CD4-positive, alpha-beta memory T cell (primary cell): ENCODE measurements around the gene PLA2G12B. TPM values are rescaled to one million over a fixed set of nuclear protein-coding genes. Genes with fewer than 3 reads are reported as not detected.

Experiments
- CTCF ChIA-PET: fragments of 350-600 bp; sonication (Branson Sonifier 250); formaldehyde crosslinking; loops from one replicate; lab custom pipeline; 2021; ENCODE audit warnings: inconsistent platforms; ENCODE audit not compliant: partially characterized antibody; lab: Charles Lee
- POLR2A ChIA-PET: fragments of 350-600 bp; sonication (Branson Sonifier 250); formaldehyde crosslinking; loops from one replicate; lab custom pipeline; 2021; ENCODE audit not compliant: partially characterized antibody; lab: Charles Lee
- DNase-seq, 5 donors: peaks; one replicate each; pipeline versions ENCODE4 v3.0.0 to v3.0.0-alpha.2; 2020 to 2022; ENCODE audit warnings: mixed read lengths in 1 of 5
- H3K27ac ChIP-seq: one replicate; pipeline ENCODE4 v1.7.0; 2013; ENCODE audit warnings: low read depth, low read length
- H3K27me3 ChIP-seq: 2 replicates; pipeline ENCODE4 v1.7.0; 2013; ENCODE audit warnings: mild to moderate bottlenecking, low read length, moderate library complexity; ENCODE audit not compliant: insufficient read depth
- H3K36me3 ChIP-seq: 2 replicates; pipeline ENCODE4 v1.7.0; 2013; ENCODE audit warnings: mild to moderate bottlenecking, low read length, moderate library complexity; ENCODE audit not compliant: insufficient read depth
- H3K4me1 ChIP-seq: 2 replicates; pipeline ENCODE4 v1.7.0; 2013; ENCODE audit warnings: mild to moderate bottlenecking, low read length, moderate library complexity; ENCODE audit not compliant: insufficient read depth
- H3K4me3 ChIP-seq, 2 donors: one replicate each; pipeline ENCODE4 v1.7.0; 2013; ENCODE audit warnings: low read length in 2 of 2, mild to moderate bottlenecking in 1 of 2
- H3K9me3 ChIP-seq, 2 donors: one replicate each; pipeline ENCODE4 v1.7.0; 2013; ENCODE audit warnings: low read length in 2 of 2, control low read depth in 1 of 2; ENCODE audit not compliant: control insufficient read depth in 1 of 2
- H3K27ac Mint-ChIP-seq, 7 donors: one replicate each; pipeline ENCODE4 v1.8.0; 2020 to 2021; ENCODE audit warnings: mixed read lengths in 7 of 7, mild to moderate bottlenecking in 6 of 7, inconsistent platforms in 3 of 7, moderate library complexity in 3 of 7
- H3K27me3 Mint-ChIP-seq, 2 donors: one replicate each; pipeline ENCODE4 v1.8.0; 2020 to 2021; ENCODE audit warnings: mixed read lengths in 2 of 2
- H3K36me3 Mint-ChIP-seq, 2 donors: one replicate each; pipeline ENCODE4 v1.8.0; 2020 to 2021; ENCODE audit warnings: mixed read lengths in 2 of 2, inconsistent platforms in 1 of 2, mild to moderate bottlenecking in 1 of 2
- H3K4me1 Mint-ChIP-seq, 4 donors: one replicate each; pipeline ENCODE4 v1.8.0; 2020 to 2021; ENCODE audit warnings: mixed read lengths in 4 of 4, mild to moderate bottlenecking in 1 of 4
- H3K4me3 Mint-ChIP-seq, 8 donors: one replicate each; pipeline ENCODE4 v1.8.0; 2020 to 2021; ENCODE audit warnings: mixed read lengths in 8 of 8, mild to moderate bottlenecking in 7 of 8, moderate library complexity in 6 of 8, inconsistent platforms in 3 of 8
- H3K9me3 Mint-ChIP-seq, 8 donors: one replicate each; pipeline ENCODE4 v1.8.0; 2020 to 2021; ENCODE audit warnings: mixed read lengths in 8 of 8, mild to moderate bottlenecking in 5 of 8, inconsistent platforms in 3 of 8, moderate library complexity in 1 of 8
- intact Hi-C: fragments of 100-400 bp; cut with micrococcal nuclease; formaldehyde crosslinking; loops from one replicate; pipeline ENCODE4 v1.15.1; 2023
- polyA plus RNA-seq, 2 donors: library from polyadenylated mRNA; unstranded; fragments of 300-500 nt; fragmentation: Illumina TruSeq; gene quantifications; one replicate each; pipeline ENCODE4 v1.2.3, GENCODE V29; 2021
- total RNA-seq, 2 experiments: library from RNA; stranded (reverse); gene quantifications; one replicate each; pipeline ENCODE4 v1.2.3, GENCODE V29; 2021

PLA2G12B gene
- total and polyA plus RNA-seq, 4 experiments from 2014 or later, result not detected

DNA sequence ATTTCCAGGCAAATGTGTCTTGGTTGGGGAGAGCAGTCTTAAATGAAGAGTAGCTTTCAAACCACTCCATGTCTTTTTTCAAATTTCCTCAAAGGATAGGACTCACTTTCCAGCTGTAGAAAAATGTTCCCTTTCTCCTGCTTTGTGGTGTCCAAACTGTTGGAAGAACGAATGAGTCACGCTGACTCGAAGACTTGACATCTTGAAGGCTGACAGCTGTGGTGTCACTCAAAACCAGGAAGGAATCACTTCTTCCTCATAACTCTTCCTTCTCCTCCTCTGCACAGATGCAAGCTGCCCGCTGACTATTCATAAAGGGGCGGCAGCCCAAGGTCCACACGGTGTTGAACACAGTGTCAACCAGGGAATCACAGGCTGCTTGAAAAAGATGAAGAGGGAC lies 19.2 kb downstream of the PLA2G12B start:
- CTCF ChIA-PET, result no interaction called here
- Mint-ChIP-seq H3K27ac (no peak overlapping the region), H3K9me3 (no peaks in the 10 kb centered on the region), H3K4me3 (no peak overlapping the region), H3K4me1 (no peaks in the 10 kb centered on the region), H3K27me3 (peaks cover 0 to 2% of the 10 kb centered on the region in 2 donors), H3K36me3 (no peaks in the 10 kb centered on the region)
- no peaks in the 10 kb centered on the region for H3K9me3 ChIP-seq
- H3K4me3 ChIP-seq, result no peak overlapping the region
- H3K27ac ChIP-seq, result no peak overlapping the region
- intact Hi-C loops, result no loop called here
- no peaks in the 10 kb centered on the region for H3K27me3 ChIP-seq
- no peaks in the 10 kb centered on the region for H3K4me1 ChIP-seq
- POLR2A ChIA-PET, result no interaction called here
- H3K36me3 ChIP-seq, result no peaks in the 10 kb centered on the region
- DNase-seq, result no peak

DNA sequence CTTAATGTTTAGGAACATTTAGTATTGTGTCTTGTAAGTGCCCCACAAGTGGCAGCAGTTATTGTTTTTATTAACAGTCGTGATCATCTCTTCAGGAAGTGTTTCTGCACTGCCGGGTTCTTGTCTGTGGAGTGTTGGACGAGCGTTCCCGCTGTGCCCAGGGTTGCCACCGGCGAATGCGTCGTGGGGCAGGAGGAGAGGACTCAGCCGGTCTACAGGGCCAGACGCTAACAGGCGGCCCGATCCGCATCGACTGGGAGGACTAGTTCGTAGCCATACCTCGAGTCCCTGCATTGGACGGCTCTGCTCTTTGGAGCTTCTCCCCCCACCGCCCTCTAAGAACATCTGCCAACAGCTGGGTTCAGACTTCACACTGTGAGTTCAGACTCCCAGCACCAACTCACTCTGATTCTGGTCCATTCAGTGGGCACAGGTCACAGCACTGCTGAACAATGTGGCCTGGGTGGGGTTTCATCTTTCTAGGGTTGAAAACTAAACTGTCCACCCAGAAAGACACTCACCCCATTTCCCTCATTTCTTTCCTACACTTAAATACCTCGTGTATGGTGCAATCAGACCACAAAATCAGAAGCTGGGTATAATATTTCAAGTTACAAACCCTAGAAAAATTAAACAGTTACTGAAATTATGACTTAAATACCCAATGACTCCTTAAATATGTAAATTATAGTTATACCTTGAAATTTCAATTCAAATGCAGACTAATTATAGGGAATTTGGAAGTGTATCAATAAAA lies 22.2 kb downstream of the PLA2G12B start:
- CTCF ChIA-PET, result no interaction called here
- no peaks in the 10 kb centered on the region for H3K36me3 ChIP-seq

DNA sequence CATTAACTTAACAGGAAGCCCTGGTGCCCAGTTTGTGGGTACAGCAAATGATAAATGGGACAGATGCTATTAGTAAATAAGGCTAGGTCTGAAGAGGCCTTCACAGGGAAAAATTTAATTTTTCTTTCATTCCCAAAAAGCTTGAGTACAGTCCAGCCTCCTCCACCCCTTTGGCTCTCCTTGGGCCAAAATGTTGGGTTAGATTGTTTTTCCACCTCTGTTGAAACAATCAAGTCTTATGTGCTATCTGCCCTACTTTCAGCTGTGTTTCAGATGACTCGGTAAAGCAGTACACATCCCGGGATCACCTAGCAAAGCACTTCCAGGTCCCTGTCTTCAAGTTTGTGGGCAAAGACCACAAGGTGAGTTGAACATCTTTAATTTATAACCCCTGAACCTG lies 24.3 kb downstream of the PLA2G12B start:
- no peaks in the 10 kb centered on the region for H3K4me1 ChIP-seq

More for the DNA sequence above, 22.2 kb downstream of the PLA2G12B start:
- Mint-ChIP-seq H3K36me3 (no peaks in the 10 kb centered on the region), H3K9me3 (no peaks in the 10 kb centered on the region), H3K27me3 (peaks cover 2 to 3% of the 10 kb centered on the region in 2 donors), H3K27ac (no peak overlapping the region), H3K4me3 (no peak overlapping the region), H3K4me1 (no peaks in the 10 kb centered on the region)
- Histone ChIP-seq H3K4me1 (no peaks in the 10 kb centered on the region), H3K27me3 (no peaks in the 10 kb centered on the region), H3K27ac (no peak overlapping the region), H3K9me3 (no peaks in the 10 kb centered on the region), H3K4me3 (no peak overlapping the region)
- POLR2A ChIA-PET, result no interaction called here
- intact Hi-C loops, result no loop called here
- no peak for DNase-seq

DNA sequence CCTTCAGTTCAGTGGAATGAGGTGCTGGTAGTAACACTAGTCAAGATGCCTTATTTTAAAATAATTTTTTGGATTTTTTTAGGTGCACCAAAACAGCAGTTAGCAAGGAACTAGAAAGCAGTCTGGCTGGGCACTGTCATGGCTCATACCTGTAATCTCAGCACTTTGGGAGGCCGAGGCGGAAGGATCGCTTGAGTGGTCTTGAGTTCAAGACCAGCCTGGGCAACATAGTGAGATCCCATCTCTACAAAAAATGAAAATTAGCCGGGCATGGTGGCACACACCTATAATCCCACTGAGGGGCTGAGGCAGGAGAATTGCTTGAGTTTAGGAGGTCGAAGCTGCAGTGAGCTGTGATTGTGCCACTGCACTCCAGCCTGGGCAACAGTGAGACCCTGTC lies 25.8 kb downstream of the PLA2G12B start:
- POLR2A ChIA-PET, result no interaction called here
- CTCF ChIA-PET, result no interaction called here
- intact Hi-C loops, result no loop called here
- Mint-ChIP-seq H3K27me3 (peaks cover 4 to 7% of the 10 kb centered on the region in 2 donors), H3K27ac (no peak overlapping the region), H3K36me3 (no peaks in the 10 kb centered on the region), H3K4me3 (no peak overlapping the region), H3K4me1 (no peaks in the 10 kb centered on the region), H3K9me3 (peaks cover 0 to 3% (median 0%) of the 10 kb centered on the region in 8 donors)
- Histone ChIP-seq H3K4me3 (no peak overlapping the region), H3K9me3 (no peaks in the 10 kb centered on the region), H3K4me1 (no peaks in the 10 kb centered on the region), H3K27me3 (no peaks in the 10 kb centered on the region), H3K36me3 (no peaks in the 10 kb centered on the region), H3K27ac (no peak overlapping the region)
- DNase-seq, result no peak

More for the DNA sequence above, 24.3 kb downstream of the PLA2G12B start:
- DNase-seq, result no peak
- H3K9me3 ChIP-seq, result no peaks in the 10 kb centered on the region
- peaks cover 1 to 4% of the 10 kb centered on the region in 2 donors for H3K27me3 Mint-ChIP-seq
- no peaks in the 10 kb centered on the region for H3K36me3 Mint-ChIP-seq
- no peaks in the 10 kb centered on the region for H3K9me3 Mint-ChIP-seq
- POLR2A ChIA-PET, result no interaction called here
- no peaks in the 10 kb centered on the region for H3K4me1 Mint-ChIP-seq
- CTCF ChIA-PET, result no interaction called here
- no peaks in the 10 kb centered on the region for H3K27me3 ChIP-seq
- no peak overlapping the region for H3K4me3 ChIP-seq
- H3K27ac ChIP-seq, result no peak overlapping the region
- intact Hi-C loops, result no loop called here
- no peak overlapping the region for H3K27ac Mint-ChIP-seq
- H3K36me3 ChIP-seq, result no peaks in the 10 kb centered on the region
- no peak overlapping the region for H3K4me3 Mint-ChIP-seq

DNA sequence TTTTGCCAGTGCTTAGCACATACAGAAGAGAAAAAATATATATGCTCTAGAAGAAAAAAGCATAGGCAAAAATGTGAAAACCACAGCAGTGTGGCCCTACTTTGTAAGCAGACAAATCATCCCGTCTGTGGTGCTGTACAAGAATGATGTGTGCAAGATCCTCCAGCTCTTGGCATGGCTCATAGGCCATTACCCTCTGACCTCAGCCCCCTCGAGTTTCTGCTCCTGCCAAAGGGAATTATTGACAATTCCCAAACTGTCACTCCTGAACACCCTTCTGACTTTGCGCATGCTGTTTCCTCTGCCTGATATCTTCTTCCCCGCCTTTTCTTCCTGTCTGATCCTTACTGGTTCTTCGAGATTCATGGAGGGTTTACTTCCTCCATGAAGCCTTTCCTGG lies 27.1 kb downstream of the PLA2G12B start:
- intact Hi-C loops, result no loop called here
- Mint-ChIP-seq H3K4me3 (no peak overlapping the region), H3K4me1 (no peaks in the 10 kb centered on the region), H3K27ac (no peak overlapping the region), H3K27me3 (peaks cover 4 to 10% of the 10 kb centered on the region in 2 donors), H3K9me3 (peaks cover under 1 to 5% (median under 1%) of the 10 kb centered on the region in 8 donors), H3K36me3 (no peaks in the 10 kb centered on the region)
- Histone ChIP-seq H3K36me3 (no peaks in the 10 kb centered on the region), H3K4me3 (no peak overlapping the region), H3K9me3 (no peaks in the 10 kb centered on the region), H3K27me3 (no peaks in the 10 kb centered on the region), H3K27ac (no peak overlapping the region), H3K4me1 (no peaks in the 10 kb centered on the region)
- CTCF ChIA-PET, result interaction anchor here (1.0 kb wide), 1 partner anchor 14 kb away, joined by 4 read pairs; no protein-coding TSS in a partner anchor
- POLR2A ChIA-PET, result no interaction called here
- DNase-seq, result no peak

DNA sequence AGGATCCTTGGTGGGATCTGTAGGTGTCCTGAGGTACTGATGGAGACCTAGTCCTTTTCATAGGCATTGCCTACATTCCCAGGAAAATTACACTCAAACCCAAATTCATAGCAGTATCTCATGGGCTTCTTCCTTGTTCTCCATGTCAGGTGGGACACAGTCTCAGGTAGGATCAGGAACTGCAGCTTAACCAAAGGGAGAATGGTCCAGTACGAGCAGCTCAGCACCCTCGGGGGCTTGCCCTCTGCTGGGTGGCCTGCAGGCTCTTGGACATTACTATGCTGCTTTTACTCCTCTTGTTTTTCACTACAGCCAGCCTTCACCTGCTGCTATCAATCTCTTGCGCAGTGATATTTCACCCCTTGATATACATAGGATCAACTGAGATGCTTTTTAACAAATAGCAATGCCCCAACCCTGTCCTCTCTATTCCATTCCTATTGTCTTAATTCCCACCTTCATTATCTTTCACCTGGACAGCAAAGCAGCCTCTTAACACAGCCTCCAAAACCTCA lies 28.6 kb downstream of the PLA2G12B start:
- Mint-ChIP-seq H3K4me3 (no peak overlapping the region), H3K27ac (no peak overlapping the region), H3K27me3 (peaks cover 9 to 19% of the 10 kb centered on the region in 2 donors), H3K9me3 (peaks cover 3 to 17% (median 11%) of the 10 kb centered on the region in 8 donors), H3K4me1 (no peaks in the 10 kb centered on the region), H3K36me3 (peaks cover 5 to 6% of the 10 kb centered on the region in 2 donors)
- H3K36me3 ChIP-seq, result no peaks in the 10 kb centered on the region
- ChIA-PET POLR2A (no interaction called here), CTCF (no interaction called here)
- no peak overlapping the region for H3K27ac ChIP-seq
- intact Hi-C loops, result no loop called here
- H3K9me3 ChIP-seq, result no peaks in the 10 kb centered on the region
- no peaks in the 10 kb centered on the region for H3K4me1 ChIP-seq
- no peak overlapping the region for H3K4me3 ChIP-seq
- DNase-seq, result no peak
- H3K27me3 ChIP-seq, result no peaks in the 10 kb centered on the region

DNA sequence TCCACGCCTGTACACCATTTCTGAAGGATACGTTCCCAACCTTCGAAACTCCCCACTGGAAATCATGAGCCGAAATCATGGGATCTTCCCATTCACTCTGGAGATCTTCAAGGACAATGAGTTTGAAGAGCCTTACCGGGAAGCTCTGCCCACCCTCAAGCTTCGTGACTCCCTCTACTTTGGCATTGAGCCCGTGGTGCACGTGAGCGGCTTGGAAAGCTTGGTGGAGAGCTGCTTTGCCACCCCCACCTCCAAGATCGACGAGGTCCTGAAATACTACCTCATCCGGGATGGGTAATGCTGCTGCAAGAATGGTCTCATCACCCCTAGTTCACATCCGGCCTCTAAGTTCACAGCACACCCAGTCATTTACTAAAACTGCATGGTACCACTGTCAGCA lies 30.3 kb downstream of the PLA2G12B start:
- H3K9me3 ChIP-seq, result no peaks in the 10 kb centered on the region
- CTCF ChIA-PET, result no interaction called here
- H3K27me3 ChIP-seq, result no peaks in the 10 kb centered on the region
- H3K27ac Mint-ChIP-seq, result no peak overlapping the region
- intact Hi-C loops, result no loop called here
- no peaks in the 10 kb centered on the region for H3K36me3 ChIP-seq
- H3K9me3 Mint-ChIP-seq, result peaks cover 3 to 26% (median 19%) of the 10 kb centered on the region in 8 donors
- no peak overlapping the region for H3K4me3 ChIP-seq
- peaks cover 6 to 8% of the 10 kb centered on the region in 2 donors for H3K36me3 Mint-ChIP-seq
- H3K4me1 ChIP-seq, result no peaks in the 10 kb centered on the region
- peaks cover 12 to 27% of the 10 kb centered on the region in 2 donors for H3K27me3 Mint-ChIP-seq
- no peaks in the 10 kb centered on the region for H3K4me1 Mint-ChIP-seq
- H3K4me3 Mint-ChIP-seq, result no peak overlapping the region
- DNase-seq, result no peak
- no peak overlapping the region for H3K27ac ChIP-seq
- POLR2A ChIA-PET, result no interaction called here
